Measurements from ENCODE around the gene TUBB3.
"Not testable (repeated sequence)": the region's sequence is repeated elsewhere in the genome, so short reads cannot be mapped to it uniquely, and the experiment has no call there.

TUBB3 gene

DNA sequence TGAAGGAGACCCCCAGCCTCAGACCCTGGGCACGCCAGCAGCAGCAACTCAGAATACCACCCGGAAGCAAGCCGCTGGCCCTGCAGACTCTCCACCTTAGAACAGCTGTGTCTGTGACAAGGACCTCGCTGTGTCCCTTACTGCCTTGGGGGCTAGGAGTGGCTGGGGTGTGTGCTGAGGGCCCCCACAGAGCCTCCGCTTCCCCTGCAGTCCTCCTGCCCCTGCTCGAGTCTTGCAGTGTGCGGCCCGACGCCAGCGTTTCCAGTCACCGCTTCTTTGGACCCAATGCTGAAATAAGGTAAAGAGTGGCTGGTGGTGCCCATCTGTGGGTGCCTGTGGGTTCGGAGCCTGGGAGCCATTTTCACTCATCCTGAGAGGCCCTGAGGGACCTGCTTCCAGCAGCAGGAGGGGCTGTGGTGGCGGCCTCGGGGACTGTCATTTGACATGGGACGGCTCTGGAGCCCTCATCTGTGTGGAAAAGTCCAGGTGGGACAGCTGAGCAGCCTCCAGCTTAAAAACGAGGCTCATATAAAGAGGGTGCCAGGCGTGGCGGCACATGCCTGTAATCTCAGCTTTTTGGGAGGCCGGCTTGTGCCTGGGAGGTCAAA is 19.1 kb upstream of the TUBB3 start:
- DNase-seq: no peak

DNA sequence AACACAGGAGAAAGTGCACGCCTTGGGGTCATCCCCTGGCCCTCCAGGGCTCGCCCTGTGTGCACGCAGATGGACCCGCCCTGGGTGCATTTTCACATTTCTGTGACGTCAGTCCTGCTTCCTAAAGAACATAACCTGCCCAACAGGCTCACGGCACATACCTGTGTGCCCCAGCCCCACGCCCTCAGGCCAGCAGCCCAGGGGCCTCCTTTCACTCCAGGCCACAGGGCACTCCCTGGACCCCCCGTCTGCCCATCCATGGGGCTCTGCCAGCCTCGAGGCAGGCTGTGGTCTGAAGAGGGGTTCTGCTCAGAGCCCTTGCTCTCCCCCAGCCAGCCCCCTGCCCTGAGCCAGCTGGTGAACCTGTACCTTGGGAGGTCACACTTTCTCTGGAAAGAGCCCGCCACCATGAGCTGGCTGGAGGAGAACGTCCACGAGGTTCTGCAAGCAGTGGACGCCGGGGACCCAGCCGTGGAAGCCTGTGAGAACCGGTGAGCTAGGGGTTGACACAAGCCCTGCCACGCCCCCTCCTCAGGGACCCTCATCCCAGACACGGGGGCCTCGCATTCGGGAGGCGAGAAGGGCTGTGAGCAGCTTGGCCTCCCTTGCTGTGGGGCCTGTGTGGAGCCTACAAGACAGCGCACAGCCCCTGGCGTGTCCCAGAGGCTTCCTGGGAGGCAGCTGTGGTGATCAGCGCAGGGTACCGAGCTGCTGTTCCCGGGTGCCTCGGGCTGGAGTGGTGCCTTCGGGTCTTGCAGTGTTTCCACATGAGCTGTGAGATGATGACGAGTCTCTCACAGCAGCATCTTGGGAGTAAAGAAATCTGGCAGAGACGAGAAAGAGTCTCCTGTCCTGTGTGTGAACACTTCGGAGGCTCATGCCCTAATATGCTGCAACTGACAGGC is 18.3 kb upstream of the TUBB3 start:
- DNase-seq: no peak

DNA sequence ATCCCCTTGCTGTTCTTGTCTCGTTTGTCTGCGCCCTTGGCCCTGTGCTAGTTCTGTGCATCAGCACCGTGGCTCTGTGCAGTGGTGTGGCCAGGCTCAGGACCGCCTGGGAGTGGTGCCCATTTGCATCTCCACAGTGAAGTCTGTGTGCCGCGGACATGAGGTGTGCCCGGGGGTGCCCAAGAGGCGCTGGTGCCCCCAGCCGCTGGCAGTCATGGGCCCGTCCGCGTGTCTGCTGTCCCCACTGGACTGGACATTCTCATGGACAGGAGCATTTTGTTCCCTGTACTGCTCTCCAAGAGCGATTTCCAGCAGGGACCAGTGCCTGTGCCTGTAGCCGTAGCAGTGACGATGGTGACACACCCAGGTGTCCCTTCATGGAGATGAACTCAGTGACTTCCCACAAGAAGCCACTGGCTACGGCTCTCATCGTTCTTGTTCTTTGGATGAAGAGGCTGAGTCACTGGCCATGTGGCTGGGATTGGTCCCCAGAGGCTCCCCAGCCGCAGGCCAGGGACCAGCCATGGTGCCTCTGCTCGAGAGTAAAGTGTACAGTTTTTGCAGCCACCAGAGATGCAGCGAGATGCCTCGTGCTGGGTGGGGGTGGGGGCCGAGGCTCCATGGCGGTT is 17.5 kb upstream of the TUBB3 start:
- no peak for DNase-seq

DNA sequence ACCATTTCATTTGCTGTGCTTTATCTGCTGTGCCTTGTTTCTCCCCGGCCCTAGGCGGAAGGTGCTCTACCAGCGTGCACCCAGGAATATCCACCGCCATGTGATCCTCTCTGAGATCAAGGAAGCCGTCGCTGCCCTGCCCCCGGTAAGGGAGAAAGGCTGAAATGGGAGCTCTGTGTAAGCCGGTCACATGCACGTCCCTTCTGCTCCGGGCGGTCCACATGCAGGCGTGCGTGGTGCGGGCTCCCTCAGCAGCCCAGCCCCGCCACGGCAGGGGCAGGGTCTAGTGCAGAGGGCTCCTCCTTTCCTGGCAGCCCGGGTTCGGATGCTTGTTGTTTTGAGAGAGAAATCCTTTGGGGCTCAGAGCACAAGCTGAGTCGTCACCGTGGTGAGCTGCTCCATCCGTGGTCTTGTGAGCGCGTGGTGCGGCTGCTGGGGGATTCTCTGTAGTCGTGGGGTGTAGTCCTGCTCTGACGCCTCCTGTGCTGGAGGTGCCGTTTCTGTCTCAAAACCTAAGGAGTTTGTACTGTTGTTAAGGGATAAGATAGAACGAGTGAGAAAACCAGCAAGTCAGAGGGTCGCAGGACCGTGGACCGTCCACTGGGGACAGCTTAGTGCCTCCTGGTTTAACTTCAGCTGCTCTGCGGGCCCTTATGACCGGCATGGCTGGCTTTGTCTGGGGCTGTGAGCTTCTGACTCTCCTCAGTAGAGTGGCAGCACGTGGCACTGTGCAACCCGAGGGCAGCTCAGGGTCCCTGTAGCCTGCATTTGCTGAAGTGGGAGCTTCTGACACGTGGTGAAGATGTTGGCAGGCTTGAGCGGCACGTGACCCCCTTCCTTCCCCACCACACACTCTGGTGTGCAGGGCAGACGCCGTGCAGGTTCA is 16.8 kb upstream of the TUBB3 start:
- DNase-seq: no peak

DNA sequence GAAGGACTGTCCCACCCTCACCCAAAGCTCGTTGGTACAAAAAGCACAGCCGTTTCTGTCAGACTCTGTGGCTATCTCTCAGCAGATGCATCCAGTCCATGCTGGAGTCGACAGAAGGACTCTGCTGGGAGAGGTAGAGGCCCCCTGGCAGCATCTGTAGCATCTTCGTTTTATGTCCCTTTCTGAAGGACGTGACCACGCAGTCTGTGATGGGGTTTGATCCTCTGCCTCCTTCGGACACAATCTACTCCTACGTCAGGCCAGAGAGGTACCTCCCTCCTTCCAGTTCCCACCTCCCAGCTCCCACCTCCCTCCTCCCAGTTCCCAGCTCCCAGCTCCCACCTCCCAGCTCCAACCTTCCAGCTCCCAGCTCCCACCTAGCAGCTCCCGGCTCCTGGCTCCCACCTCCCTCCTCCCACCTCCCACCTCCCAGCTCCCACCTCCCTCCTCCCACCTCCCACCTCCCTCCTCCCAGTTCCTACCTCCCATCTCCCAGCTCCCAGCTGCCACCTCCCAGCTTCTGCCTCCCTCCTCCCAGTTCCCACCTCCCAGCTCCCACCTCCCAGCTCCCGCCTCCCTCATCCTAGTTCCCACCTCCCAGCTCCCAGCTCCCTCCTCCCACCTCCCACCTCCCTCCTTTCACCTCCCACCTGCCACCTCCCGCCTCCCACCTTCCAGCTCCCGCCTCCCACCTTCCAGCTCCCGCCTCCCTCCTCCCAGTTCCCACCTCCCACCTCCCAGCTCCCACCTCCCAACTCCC is 15.9 kb upstream of the TUBB3 start:
- DNase-seq: no peak

DNA sequence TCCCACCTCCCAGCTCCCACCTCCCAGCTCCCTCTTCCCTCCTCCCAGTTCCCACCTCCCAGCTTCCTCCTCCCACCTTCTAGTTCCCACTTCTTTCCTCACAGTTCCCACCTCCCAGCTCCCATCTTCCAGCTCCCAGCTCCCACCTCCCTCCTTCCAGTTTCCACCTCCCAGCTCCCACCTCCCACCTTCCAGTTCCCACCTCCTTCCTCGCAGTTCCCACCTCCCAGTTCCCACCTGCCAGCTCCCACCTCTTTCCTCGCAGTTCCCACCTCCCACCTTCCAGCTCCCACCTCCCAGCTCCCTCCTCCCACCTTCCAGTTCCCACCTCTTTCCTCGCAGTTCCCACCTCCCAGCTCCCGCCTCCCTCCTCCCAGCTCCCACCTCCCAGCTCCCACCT is 14.9 kb upstream of the TUBB3 start:
- no peak for DNase-seq

DNA sequence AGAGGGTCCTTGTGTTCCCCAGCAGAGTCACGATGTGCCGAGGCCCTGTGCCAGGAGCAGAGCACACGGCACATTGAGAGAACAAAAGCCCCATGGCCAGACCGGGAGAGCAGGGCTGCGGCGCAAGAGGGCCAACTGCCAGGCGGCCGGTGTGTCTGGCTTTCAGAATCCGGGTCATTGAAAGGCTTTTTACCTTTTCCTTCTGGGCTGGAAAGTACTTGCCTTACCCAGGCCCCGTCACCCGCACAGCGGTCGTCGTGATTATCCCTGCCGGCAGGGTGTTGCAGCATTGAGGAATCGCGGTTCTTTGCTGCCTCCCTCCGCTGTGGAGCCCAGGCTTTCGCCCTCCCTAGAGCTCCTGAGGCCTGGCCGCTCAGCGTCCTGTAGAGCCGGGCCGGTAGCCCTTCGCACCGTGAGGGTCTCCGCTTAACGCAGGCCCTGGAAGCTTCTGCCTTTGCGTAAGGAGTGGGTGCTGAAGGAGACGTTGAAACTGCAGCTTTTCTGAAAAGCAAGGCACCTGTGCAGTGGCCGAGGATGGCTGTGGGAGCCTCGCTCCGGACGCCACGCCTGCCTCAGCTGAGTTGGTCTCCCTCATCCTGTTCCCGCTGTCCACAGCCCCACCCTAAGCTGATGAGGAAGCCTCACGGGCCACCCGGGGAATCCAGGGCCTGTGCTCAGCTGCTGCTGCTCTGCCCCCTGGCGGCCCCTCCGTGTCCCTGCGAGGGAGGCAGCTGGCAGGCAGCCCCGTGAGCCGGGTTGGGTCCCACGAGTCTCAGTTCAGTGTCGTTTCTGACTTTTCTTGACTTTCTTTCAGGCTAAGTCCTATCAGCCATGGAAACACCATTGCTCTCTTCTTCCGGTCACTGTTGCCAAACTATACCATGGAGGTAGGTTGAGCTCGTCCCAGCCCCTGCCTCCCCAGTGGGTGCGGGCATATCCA is 13.1 kb upstream of the TUBB3 start:
- DNase-seq: peak; percentile 32

DNA sequence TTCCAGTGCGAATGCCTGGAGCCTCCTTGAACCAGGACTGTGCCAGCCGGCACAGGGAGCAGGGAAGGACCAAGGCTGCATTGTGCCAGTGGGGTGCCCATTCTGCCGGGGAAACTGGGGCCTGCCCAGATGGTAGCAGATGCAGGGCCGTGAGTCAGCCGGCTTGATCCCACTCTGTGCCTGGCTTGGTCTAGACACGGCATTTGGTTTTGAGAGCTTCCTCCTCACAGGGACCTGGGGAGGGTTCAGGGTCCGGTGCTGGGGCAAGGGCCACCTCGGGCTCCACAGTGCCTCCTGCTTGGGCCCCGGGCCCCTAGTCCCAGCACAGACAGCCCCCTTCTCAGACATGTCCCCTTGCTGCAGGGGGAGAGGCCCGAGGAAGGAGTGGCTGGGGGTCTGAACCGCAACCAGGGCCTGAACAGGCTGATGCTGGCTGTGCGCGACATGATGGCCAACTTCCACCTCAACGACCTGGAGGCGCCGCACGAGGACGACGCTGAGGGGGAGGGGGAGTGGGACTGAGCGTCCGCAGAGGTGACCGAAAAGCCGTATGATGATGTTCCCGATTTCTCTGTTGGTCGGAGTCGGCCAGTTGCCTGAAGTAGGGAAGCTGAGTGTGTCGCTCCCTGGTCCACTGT is 12.3 kb upstream of the TUBB3 start:
- no peak for DNase-seq

DNA sequence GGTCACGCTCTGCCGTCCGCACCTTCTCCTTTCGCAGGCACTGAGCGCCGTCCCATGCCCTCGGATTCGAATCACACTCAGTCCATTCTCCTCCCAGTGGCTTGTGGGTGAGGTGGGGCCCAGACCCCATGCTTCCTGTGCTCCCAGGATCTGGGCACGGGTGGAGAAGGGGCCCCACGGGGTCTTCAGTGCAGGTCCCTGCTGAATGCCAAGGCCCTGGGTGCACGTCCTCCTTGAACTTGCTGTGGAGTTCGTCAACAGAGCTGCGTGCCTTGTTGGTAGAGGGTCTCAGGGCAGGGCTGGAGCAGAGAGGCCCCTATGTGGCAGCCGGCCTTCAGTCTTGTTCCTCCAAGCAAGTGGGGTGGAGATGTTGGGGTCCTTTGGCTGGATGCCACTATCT is 11.8 kb upstream of the TUBB3 start:
- DNase-seq: no peak

DNA sequence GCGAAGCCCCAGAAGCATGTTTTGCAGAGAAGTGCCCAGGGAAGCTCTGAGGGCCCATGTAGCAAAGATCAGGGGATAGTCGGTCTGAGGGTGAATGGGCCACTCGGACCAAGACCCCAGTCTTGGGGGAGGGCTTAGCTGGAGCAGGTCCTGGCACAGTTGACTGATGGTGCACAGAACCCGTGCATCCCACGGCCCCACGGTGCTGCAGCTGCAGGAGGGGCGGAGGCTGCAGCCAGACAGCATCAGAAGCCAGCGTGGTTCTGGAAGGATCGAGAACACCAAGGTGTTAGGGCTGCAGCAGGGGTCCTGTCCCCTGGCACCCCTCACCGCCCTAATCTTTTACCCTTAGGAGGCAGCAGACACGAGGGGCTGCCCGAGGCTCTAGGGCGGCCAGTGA is 11.0 kb upstream of the TUBB3 start:
- DNase-seq: no peak

DNA sequence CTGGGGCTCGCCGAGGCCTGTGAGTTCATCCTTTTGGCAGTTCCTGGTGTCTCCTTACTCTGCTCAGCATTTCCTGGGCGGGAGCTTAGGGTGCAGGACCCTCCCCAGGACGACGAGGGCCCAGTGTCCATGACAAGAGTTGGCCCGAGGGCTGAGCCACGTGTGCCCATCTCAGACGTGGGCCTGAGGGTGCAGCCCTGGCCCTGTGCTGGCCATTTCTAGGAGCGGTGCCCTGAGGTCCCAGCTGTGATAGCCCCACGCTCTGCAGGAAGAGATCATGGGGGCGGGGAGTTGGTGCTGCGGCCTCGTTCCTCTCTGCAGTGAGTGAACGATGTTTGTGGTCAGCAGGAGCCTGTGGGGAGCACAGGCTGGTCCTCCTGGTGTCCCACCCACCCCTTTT is 10.5 kb upstream of the TUBB3 start:
- DNase-seq: no peak

DNA sequence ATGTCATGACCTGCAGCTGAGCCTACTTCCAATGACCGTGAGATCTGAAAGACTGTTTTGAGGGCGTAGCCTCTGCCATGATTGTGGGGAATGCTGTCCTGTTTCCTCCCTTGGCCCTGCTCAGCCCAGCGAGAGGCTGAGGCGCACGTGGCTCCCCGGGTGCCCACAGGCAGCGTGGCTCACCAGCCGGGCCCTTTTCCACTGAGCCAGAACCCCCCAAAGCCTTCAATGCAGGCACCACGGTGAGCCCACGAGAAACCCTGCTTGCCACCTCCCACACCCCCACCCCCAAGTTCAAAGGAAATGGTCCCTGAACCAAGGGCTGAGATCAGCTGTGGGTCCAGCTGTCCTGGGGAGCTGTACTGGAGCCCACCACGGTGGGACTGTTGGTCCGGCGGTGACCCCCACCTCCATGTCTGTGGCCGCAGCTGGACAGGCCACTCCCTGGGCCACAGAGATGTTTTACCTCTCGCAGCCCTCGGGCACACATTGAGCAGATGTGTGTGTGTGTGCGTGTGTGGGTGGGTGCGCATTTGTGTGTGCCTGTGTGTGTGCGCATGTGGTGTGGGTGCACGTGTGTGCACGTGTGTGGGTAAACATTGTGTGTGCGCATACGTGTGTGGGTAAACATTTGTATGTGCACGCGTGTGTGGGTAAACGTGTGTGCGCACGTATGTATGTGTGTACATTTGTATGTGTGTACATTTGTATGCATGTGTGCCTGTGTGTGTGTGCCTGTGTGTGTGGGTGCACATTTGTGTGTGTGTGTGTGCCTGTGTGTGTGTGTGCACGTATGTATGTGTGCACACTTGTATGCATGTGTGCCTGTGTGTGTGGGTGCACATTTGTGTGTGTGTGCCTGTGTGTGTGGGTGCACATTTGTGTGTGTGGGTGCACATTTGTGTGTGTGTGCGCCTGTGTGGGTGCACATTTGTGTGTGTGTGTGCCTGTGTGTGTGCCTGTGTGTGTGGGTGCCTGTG is 9.4 kb upstream of the TUBB3 start:
- no peak for DNase-seq

DNA sequence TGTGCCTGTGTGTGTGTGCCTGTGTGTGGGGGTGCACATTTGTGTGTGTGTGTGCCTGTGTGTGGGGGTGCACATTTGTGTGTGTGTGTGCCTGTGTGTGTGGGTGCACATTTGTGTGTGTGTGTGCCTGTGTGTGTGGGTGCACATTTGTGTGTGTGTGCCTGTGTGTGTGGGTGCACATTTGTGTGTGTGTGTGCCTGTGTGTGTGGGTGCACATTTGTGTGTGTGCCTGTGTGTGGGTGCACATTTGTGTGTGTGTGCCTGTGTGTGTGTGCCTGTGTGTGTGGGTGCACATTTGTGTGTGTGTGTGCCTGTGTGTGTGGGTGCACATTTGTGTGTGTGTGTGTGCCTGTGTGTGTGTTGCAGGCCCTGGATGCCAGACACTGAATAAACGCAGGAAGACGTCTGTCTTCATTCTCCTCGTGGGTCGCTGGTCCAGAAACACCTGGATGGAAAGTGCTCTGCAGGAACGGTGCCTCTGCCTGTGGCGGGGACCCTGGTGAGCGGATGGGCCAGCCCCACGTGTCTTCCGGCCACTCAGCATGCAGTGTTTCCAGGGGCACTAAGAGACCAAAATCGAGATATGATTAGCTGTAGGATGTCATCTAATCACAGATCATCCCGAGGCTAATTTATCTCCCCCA is 8.4 kb upstream of the TUBB3 start:
- not testable (repeated sequence) for DNase-seq

DNA sequence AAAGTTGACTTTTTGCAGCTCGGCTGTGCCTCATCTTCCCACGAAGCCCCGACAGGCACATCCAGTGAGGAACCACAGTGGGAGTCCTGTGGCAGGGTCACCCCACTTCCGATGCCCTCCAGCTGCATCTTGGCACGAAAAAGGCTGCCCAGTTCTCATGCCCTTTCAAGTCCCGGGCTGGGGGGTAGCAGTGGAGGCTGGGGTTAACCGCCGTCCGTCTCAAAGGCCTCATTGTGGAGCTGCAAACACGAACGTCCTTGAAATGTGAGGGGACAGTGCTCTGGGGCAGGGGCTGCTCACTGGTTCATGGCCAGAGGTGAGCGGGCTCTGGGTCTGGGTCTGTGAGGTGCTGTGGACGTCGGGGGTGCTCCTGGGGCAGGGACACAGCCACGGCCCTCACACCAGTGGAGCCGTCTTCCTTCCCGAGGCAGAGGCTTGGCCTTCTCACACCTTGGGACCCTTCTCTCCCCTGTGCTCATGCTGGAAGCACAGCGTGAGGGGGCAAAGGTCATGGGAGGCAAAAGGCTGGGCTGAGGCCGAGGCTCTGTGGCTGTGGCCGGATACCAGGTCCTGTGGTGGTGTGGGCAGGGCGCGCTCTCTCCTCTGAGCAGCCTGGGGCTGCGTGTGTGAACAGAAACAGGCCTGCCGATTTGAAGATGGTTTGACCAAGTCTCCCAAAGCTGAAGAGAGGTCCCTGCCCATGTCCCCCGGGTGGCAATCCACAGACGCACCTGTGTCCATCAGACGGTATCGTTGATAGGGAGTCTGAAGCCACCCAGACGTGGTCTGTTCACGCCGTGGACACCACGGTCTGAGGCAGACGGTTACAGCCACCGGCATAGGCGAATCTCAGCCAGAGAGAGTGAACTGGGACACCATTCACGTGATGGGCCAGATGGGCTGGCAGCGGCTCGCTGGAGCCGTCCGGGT is 7.6 kb upstream of the TUBB3 start:
- DNase-seq: no peak

DNA sequence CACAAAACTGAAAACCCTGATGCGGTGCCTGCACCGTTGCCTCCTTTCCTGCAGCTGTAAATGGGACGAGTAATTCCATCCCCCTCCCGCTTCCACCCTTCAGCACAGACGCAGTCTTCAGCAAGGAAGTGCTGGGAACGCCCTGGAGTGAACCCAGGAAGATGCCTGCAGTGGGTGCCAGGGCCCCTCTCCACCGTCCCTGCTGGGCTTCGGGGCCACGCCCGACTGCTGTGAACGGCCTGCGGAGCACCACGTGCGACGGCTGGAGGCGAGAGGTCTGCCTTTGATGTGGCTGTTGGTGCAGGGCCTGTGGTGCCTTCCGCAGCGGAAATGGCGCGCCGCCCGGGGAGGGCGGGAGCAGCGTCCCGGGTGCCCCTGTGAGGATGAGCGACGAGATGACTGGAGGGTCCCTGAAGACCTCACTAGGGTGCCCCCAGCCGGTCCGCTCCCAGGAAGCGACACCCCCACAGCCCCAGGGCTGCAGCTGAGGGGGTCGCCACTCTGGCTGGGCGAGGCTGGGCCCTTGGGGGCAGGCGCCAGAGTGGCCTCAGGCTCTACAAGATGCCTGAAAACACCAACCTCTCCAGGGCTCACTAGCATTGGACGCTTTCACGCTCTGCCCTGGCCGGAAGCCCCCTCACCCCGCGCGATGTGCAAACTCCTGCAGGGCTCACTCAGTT is 5.2 kb upstream of the TUBB3 start:
- DNase-seq: peak; percentile 77

DNA sequence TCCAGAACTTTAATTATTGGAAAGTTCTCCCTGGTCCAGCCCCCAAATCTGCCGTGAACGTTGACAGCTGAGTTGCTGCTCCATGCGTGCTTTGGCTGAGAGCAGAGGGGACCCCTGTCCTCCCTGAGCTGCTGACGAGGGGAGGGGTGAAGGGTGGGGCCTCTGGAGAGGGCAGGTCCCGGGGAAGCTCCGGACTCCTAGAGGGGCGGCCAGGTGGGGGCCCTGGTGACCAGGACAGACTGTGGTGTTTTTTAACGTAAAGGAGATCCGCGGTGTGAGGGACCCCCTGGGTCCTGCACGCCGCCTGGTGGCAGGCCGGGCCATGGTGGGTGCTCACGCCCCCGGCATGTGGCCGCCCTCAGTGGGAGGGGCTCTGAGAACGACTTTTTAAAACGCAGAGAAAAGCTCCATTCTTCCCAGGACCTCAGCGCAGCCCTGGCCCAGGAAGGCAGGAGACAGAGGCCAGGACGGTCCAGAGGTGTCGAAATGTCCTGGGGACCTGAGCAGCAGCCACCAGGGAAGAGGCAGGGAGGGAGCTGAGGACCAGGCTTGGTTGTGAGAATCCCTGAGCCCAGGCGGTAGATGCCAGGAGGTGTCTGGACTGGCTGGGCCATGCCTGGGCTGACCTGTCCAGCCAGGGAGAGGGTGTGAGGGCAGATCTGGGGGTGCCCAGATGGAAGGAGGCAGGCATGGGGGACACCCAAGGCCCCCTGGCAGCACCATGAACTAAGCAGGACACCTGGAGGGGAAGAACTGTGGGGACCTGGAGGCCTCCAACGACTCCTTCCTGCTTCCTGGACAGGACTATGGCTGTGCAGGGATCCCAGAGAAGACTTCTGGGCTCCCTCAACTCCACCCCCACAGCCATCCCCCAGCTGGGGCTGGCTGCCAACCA is 4.4 kb upstream of the TUBB3 start, which contains the start of gene MC1R:
MC1R (plus strand) TSS at position 410 of the 895 bp plus-strand sequence; CDS start at position 807, 397 bp downstream.
- no peak for DNase-seq

Data from MV-4-11 (cell line).